Measurements from ENCODE around the gene ELMOD1.

- TF ChIP-seq ZNF565 (CRISPR knock-in tag; conservative IDR thresholded peaks at IDR 0.05; ENCODE audit: low read depth), result no peak
- no peak for TF ChIP-seq ESRRG (CRISPR knock-in tag; IDR thresholded peaks at IDR 0.05)
- no peak for TF ChIP-seq ZFP30 (CRISPR knock-in tag; IDR thresholded peaks at IDR 0.05)
- TF ChIP-seq POU6F1 (CRISPR knock-in tag; IDR thresholded peaks at IDR 0.05; ENCODE audit: borderline replicate concordance, low read depth), result no peak
- TF ChIP-seq, protein P1, sequence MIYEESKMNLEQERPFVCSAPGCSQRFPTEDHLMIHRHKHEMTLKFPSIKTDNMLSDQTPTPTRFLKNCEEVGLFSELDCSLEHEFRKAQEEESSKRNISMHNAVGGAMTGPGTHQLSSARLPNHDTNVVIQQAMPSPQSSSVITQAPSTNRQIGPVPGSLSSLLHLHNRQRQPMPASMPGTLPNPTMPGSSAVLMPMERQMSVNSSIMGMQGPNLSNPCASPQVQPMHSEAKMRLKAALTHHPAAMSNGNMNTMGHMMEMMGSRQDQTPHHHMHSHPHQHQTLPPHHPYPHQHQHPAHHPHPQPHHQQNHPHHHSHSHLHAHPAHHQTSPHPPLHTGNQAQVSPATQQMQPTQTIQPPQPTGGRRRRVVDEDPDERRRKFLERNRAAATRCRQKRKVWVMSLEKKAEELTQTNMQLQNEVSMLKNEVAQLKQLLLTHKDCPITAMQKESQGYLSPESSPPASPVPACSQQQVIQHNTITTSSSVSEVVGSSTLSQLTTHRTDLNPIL (CRISPR knock-in tag; IDR thresholded peaks at IDR 0.05; ENCODE audit: low read depth), result no peak
- no peak for TF ChIP-seq ZC3H10 (CRISPR knock-in tag; IDR thresholded peaks at IDR 0.05)
- no peak for TF ChIP-seq OSR1 (CRISPR knock-in tag; IDR thresholded peaks at IDR 0.05)
- no peak for TF ChIP-seq CSDC2 (CRISPR knock-in tag; IDR thresholded peaks at IDR 0.05)
- TF ChIP-seq TCF4 (CRISPR knock-in tag; IDR thresholded peaks at IDR 0.05; ENCODE audit: borderline replicate concordance), result no peak
- TF ChIP-seq ARNTL (CRISPR knock-in tag; IDR thresholded peaks at IDR 0.05; ENCODE audit: borderline replicate concordance, low read depth), result no peak
Measured at GRCh38 chr11:107592813-107593212, 1.9 kb downstream of the ELMOD1 start.
